Hematopoietic multipotent progenitor cell treated with erythropoietin and hydrocortisone succinate and interleukin-3 and kit ligand, for 6 days (in vitro differentiated cells): Measurements from ENCODE around the gene DBNDD1.

Experiments used
- DNase-seq: peaks from one replicate; pipeline ENCODE4 v3.0.0-alpha.2; 2015

The DBNDD1 gene

GRCh38 chr16:90034504-90034903, 15.2 kb upstream of the DBNDD1 start:
- DNase-seq, result no peak

- DNase-seq, result no peak
These were observed 14.1 kb upstream of the DBNDD1 start for GRCh38 chr16:90033387-90033786.

GRCh38 chr16:90032674-90033331, 13.5 kb upstream of the DBNDD1 start:
- no peak for DNase-seq

DNA sequence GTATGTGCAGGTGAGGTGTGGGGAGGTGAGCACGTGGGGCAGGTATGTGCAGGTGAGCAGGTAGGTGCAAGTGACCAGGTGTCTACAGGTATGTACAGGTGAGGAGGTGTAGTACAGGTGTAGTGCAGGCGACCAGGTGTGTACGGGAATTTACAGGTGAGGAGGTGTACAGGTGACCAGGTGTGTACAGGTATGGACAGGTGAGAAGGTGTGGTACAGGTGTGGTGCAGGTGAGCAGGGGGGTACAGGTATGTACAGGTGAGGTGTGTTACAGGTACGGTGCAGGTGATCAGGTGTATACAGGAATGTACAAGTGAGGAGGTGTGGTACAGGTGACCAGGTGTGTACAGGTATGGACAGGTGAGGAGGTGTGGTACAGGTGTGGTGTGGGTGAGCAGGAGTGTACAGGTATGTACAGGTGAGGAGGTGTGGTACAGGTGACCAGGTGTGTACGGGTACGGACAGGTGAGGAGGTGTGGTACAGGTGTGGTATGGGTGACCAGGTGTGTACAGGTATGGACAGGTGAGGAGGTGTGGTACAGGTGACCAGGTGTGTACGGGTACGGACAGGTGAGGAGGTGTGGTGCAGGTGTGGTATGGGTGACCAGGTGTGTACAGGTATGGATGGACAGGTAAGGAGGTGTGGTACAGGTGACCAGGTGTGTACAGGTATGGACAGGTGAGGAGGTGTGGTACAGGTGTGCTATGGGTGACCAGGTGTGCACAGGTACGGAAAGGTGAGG, 12.8 kb upstream of the DBNDD1 start:
- DNase-seq, result no peak

- DNase-seq, result no peak
These were observed 12.1 kb upstream of the DBNDD1 start for GRCh38 chr16:90031186-90031930.

GRCh38 chr16:90028985-90029384, 9.7 kb upstream of the DBNDD1 start:
- DNase-seq, result no peak

GRCh38 chr16:90027611-90028010, 8.4 kb upstream of the DBNDD1 start:
- DNase-seq, result no peak

- peak; percentile 41 for DNase-seq
These were observed 6.9 kb upstream of the DBNDD1 start for GRCh38 chr16:90026135-90026534.

GRCh38 chr16:90023078-90023447, 3.8 kb upstream of the DBNDD1 start:
- DNase-seq, result no peak

DNA sequence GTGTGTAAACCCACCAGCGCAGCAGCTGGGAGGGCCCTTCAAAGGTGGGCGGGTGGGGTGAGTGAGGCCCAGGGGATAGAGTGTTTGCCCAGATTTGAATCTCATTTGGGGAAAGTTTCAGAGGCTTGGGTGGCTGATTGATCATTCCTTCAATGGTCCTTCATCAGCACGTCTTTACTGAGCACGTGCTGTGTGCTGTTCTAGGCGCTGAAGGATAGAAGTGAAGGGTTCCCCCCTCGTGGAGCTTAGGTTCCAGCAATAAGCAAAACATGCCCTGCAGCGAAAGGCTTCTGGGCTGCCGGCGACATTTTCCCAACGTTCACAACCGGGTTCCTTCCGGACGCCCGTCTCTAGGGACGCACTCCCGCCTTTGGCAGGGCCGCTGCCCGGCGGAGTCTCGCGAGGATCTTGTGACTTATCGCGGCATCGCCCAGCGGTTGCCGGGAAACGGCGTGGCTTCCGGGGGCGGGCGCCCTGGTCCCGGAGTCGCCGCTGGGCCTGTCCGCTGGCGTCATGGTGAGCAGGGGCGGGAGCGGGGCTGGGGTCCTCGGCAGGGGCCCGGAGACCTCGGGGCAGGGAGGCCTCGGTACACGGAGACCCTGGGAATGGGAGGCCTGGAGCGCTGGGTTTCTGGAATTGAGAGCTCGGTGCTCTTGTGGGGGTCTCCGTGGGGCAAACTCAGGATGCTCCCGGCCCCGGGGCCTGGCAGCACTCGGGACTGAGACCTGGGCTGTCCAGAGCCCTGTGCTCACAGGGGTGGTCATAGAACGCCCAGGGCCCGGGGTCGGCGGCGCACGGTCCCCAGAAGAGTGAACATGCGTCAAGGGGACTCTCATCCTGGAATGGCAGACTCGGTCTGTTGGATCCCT, 3.2 kb upstream of the DBNDD1 start:
- DNase-seq, result peak; percentile 94

DNA sequence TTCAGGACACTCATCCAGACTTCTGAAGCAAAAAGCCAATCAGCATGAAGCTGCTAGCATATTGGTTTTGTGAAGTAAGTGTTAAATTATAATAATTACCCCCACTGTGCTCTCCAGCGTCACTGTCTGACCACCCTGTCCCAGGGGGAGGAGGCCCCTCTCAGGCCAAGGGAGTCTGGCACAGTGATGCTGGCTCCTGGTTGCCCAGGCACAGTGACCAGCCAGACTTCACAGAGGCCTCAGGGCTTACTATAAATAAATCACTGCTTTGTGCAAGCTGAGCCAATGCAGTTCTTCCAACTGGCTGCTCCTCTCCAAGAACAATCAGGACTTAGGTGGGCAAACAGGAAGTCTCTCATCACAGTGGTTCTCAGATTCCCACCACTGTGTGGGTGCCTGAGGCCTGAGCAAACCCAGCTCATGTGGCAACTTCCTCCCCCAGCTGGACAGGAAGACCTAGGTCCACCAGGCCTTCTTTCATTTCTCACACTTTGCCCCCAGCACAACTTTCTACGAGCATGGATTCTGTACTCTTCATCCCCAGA, 1.7 kb upstream of the DBNDD1 start:
- no peak for DNase-seq

GRCh38 chr16:90020260-90020837, 1.1 kb upstream of the DBNDD1 start:
- no peak for DNase-seq

GRCh38 chr16:90019543-90020259, 445 bp upstream of the DBNDD1 start:
- DNase-seq, result no peak

GRCh38 chr16:90018297-90018651, 982 bp downstream of the DBNDD1 start:
- DNase-seq, result no peak

DNA sequence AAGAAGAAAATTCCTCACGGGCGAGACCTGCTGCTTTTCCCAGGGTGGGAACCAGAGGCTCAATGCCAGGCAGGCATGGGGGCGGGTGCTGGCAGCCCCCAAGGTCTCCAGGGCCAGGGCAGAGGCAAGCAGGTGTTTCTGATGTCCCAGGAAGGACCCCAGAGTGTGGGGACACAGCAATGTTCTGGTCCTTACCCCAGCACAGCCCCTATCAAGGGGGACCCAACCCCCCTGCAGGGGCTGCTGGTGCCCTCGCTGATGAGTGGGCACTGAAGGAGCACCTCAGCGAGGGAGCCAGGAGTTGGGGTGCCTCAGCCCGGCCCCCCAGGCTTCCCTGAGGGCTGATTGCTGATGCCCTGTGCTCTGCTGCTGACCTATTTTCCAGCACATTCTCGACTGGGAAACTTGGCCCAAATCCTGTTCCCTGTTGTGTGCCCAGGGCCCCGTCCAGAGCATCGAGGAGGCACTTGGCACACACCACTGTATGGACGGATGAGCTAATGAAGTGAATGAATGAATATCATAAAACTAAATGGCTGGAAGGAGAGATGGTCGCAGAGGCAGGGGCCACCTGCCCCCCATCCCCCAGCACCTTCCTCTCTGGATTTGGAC, 2.8 kb downstream of the DBNDD1 start:
- DNase-seq, result no peak

- DNase-seq, result no peak
These were observed 3.5 kb downstream of the DBNDD1 start for GRCh38 chr16:90015586-90016338.

GRCh38 chr16:90012991-90013745, 6.1 kb downstream of the DBNDD1 start:
- DNase-seq, result no peak

GRCh38 chr16:90011908-90012501, 7.3 kb downstream of the DBNDD1 start:
- DNase-seq, result no peak

DNA sequence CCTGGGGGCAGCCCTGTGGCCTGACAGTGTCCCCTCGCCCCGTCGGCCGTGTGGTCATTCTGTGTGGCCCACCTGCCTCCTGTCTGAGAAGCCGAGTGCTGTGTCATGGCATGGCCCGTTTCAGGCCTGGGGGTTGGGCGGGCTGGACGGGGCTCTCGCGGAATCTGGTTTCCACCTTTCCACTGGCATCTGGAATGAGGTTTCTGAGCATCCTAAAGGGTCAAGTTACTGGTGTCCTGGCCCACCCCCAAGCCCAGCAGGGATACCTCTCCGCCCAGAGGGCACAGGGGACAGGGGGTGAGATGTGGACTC, 7.8 kb downstream of the DBNDD1 start:
- DNase-seq, result no peak
